ENCODE measurements around the gene ST6GAL1. TPM values are rescaled to one million over a fixed set of nuclear protein-coding genes. Genes with fewer than 3 reads are reported as not detected.

Gene ST6GAL1
- total RNA-seq, 2 donors from 2014 or later: 57.2 to 81.8 TPM

DNA sequence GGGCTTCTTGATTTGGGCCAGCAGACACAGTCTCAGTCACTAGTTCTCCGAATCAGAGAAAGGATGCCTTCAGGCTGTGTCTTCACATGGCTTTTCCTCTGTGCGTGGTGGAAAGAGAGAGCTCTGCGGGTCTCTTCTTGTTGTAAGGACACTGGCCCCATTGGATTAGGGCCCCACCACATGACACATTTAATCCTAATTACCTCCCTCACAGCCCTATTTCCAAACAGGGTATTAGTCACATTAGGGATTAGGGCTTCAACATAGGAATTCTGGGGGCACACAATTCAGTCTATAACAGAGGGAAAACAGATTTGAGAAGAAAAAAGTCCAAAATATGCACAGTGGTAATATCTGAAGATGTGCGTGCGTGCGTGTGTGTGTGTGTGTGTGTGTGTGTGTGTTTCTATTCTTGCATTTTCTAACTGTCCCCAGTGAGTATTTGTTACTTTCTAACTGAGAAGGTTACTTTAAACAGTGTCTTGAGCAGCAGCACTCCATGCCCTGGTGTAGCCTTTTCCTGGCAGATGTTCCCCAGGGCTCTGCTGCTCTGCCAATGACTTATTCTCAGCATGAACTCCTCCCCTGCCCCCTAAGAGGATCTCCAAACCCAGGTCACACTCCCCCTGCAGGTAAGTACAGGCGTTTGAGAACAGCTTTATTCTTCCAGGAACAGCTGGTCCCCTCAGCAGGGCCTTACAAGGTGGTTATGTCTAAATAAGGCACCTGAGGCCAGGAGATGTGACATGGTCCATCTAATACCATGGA lies 136.1 kb downstream of the ST6GAL1 start:
- H3K9me3 ChIP-seq: no peaks in the 10 kb centered on the region
- H3K27ac ChIP-seq: no peak overlapping the region
- intact Hi-C loops (cut with DNase I): no loop called here
- no peak for DNase-seq
- no peak for TF ChIP-seq CTCF (IDR thresholded peaks at IDR 0.05)
- no peak overlapping the region for H3K4me3 ChIP-seq
- no peak overlapping the region for H3K9ac ChIP-seq (ENCODE audit: low read depth in 2 of 2, low read length in 2 of 2)
- H3K36me3 ChIP-seq: no peaks in the 10 kb centered on the region
- H3K4me1 ChIP-seq: peaks cover 5% of the 10 kb centered on the region
- H3K27me3 ChIP-seq: no peaks in the 10 kb centered on the region

- Histone ChIP-seq H3K4me3 (no peak overlapping the region), H3K27ac (no peak overlapping the region), H3K27me3 (no peaks in the 10 kb centered on the region), H3K9me3 (no peaks in the 10 kb centered on the region), H3K4me1 (peaks cover 2% of the 10 kb centered on the region), H3K9ac (ENCODE audit: low read depth in 2 of 2, low read length in 2 of 2) (no peak overlapping the region), H3K36me3 (no peaks in the 10 kb centered on the region)
- TF ChIP-seq CTCF (IDR thresholded peaks at IDR 0.05): no peak
- intact Hi-C loops (cut with DNase I): no loop called here
- no peak for DNase-seq
These were observed 138.5 kb downstream of the ST6GAL1 start for GRCh38 chr3:187068787-187069186.

GRCh38 chr3:187069857-187070516 lies 139.7 kb downstream of the ST6GAL1 start:
- Histone ChIP-seq H3K9ac (ENCODE audit: low read depth in 2 of 2, low read length in 2 of 2) (no peak overlapping the region), H3K9me3 (no peaks in the 10 kb centered on the region), H3K36me3 (no peaks in the 10 kb centered on the region), H3K27me3 (no peaks in the 10 kb centered on the region), H3K4me3 (no peak overlapping the region), H3K27ac (no peak overlapping the region), H3K4me1 (no peaks in the 10 kb centered on the region)
- DNase-seq: no peak
- no peak for TF ChIP-seq CTCF (IDR thresholded peaks at IDR 0.05)
- intact Hi-C loops (cut with DNase I): no loop called here

- H3K4me1 ChIP-seq: no peaks in the 10 kb centered on the region
- H3K4me3 ChIP-seq: no peak overlapping the region
- no peaks in the 10 kb centered on the region for H3K36me3 ChIP-seq
- DNase-seq: no peak
- intact Hi-C loops (cut with DNase I): no loop called here
- no peaks in the 10 kb centered on the region for H3K9me3 ChIP-seq
- no peaks in the 10 kb centered on the region for H3K27me3 ChIP-seq
- H3K27ac ChIP-seq: no peak overlapping the region
- no peak overlapping the region for H3K9ac ChIP-seq (ENCODE audit: low read depth in 2 of 2, low read length in 2 of 2)
- TF ChIP-seq CTCF (IDR thresholded peaks at IDR 0.05): no peak
These were observed 141.8 kb downstream of the ST6GAL1 start for GRCh38 chr3:187072102-187072501.

- no peak overlapping the region for H3K27ac ChIP-seq
- H3K9ac ChIP-seq (ENCODE audit: low read depth in 2 of 2, low read length in 2 of 2): no peak overlapping the region
- H3K27me3 ChIP-seq: no peaks in the 10 kb centered on the region
- no peaks in the 10 kb centered on the region for H3K36me3 ChIP-seq
- TF ChIP-seq CTCF (IDR thresholded peaks at IDR 0.05): no peak
- H3K4me3 ChIP-seq: no peak overlapping the region
- intact Hi-C loops (cut with DNase I): no loop called here
- no peaks in the 10 kb centered on the region for H3K9me3 ChIP-seq
- no peaks in the 10 kb centered on the region for H3K4me1 ChIP-seq
- no peak for DNase-seq
These were observed 142.2 kb downstream of the ST6GAL1 start for GRCh38 chr3:187072511-187072910.

All from colonic mucosa (tissue), 4 donors.